Muscle of leg (tissue), 11 donors: Measurements from ENCODE around the gene MROH7. TPM values are rescaled to one million over a fixed set of nuclear protein-coding genes. Genes with fewer than 3 reads are reported as not detected.
A peak's percentile ranks its signal among the peaks of the same experiment; 100 is the strongest.
"Not testable (repeated sequence)": the region's sequence is repeated elsewhere in the genome, so short reads cannot be mapped to it uniquely, and the experiment has no call there.

Experiments
- DNase-seq: peaks from one replicate; pipeline ENCODE4 v3.0.0; 2013
- H3K27ac ChIP-seq: one replicate; pipeline ENCODE4 v1.5.1; 2013; ENCODE audit warnings: mild to moderate bottlenecking, low read length, control low read depth
- H3K27me3 ChIP-seq: one replicate; pipeline ENCODE4 v1.6.1; 2013; ENCODE audit warnings: low read length; ENCODE audit not compliant: control insufficient read depth, insufficient read depth
- H3K36me3 ChIP-seq: one replicate; pipeline ENCODE4 v1.6.1; 2013; ENCODE audit warnings: low read length; ENCODE audit not compliant: control insufficient read depth, insufficient read depth
- H3K4me1 ChIP-seq: one replicate; pipeline ENCODE4 v1.6.1; 2013; ENCODE audit warnings: low read length; ENCODE audit not compliant: control insufficient read depth, insufficient read depth
- H3K4me3 ChIP-seq: one replicate; pipeline ENCODE4 v1.5.1; 2013; ENCODE audit warnings: low read length, control low read depth
- H3K9me3 ChIP-seq: replicated peaks from 2 replicates; pipeline ENCODE4 v1.6.1; 2013; ENCODE audit warnings: low read depth, low read length; ENCODE audit not compliant: control insufficient read depth
- WGBS: methylation state at CpG from one replicate; pipeline ENCODE4 v1.1.5; 2013; ENCODE audit warnings: missing lambda C conversion rate; ENCODE audit not compliant: insufficient coverage; 5-methylcytosine and 5-hydroxymethylcytosine counted together
- polyA plus RNA-seq, 8 donors: library from polyadenylated mRNA; unstranded; fragments of 120-200 nt; gene quantifications; one replicate each; pipeline versions ENCODE4 v1.2.1 to v1.2.3, GENCODE V29; 2013; ENCODE audit warnings: inconsistent platforms in 1 of 8, low replicate concordance in 1 of 8; ENCODE audit not compliant: insufficient read length in 8 of 8, insufficient read depth in 1 of 8
- total RNA-seq: library from RNA; stranded (reverse); fragments of 120-200 nt; gene quantifications from one replicate; pipeline ENCODE4 v1.2.4, GENCODE V29; 2013

MROH7 gene
- total and polyA plus RNA-seq, 9 donors, result 1.4 to 9.8 (median 4.0) TPM

DNA sequence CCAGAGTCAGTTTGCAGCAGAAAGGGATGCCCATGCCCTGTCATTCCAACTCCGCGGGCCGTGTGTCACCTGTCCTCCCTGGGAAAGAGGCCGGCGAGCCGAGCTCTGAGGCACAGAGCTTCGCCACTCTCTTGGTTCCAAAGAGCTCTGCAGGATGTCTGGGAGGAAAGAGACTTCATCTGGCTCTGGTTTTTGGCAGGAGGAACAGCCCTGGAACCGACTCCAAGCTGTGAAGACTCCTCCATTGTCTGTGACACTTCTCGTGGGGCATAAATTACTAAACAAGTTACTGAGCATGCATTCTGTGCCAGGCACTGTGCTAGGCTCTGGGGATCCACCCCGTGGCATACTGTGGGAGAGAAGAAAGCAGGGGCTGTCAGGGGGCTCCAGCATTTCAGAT, 14.4 kb upstream of the MROH7 start:
- Histone ChIP-seq H3K9me3 (no peaks in the 10 kb centered on the region), H3K4me1 (no peaks in the 10 kb centered on the region), H3K27ac (no peak overlapping the region), H3K4me3 (no peak overlapping the region), H3K27me3 (no peaks in the 10 kb centered on the region), H3K36me3 (no peaks in the 10 kb centered on the region)
- 40% methylated on average over 9 of the region's 10 CpGs for WGBS
- no peak for DNase-seq

DNA sequence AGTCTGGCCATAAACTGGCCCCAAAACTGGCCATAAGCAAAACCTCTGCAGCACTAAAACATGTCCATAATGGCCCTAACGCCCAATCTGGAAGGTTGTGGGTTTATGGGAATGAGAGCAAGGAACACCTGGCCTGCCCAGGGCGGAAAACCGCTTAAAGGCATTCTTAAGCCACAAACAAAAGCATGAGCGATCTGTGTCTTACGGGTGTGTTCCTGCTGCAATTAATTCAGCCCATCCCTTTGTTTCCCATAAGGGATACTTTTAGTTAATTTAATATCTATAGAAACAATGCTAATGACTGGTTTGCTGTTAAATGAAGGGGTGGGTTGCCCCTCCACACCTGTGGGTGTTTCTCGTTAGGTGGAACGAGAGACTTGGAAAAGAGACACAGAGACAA, 5.8 kb upstream of the MROH7 start:
- H3K27ac ChIP-seq, H3K4me1 ChIP-seq, H3K4me3 ChIP-seq, DNase-seq, H3K36me3 ChIP-seq, H3K27me3 ChIP-seq, H3K9me3 ChIP-seq: not testable (repeated sequence)
- 100% methylated on average over 2 of the region's 7 CpGs for WGBS

DNA sequence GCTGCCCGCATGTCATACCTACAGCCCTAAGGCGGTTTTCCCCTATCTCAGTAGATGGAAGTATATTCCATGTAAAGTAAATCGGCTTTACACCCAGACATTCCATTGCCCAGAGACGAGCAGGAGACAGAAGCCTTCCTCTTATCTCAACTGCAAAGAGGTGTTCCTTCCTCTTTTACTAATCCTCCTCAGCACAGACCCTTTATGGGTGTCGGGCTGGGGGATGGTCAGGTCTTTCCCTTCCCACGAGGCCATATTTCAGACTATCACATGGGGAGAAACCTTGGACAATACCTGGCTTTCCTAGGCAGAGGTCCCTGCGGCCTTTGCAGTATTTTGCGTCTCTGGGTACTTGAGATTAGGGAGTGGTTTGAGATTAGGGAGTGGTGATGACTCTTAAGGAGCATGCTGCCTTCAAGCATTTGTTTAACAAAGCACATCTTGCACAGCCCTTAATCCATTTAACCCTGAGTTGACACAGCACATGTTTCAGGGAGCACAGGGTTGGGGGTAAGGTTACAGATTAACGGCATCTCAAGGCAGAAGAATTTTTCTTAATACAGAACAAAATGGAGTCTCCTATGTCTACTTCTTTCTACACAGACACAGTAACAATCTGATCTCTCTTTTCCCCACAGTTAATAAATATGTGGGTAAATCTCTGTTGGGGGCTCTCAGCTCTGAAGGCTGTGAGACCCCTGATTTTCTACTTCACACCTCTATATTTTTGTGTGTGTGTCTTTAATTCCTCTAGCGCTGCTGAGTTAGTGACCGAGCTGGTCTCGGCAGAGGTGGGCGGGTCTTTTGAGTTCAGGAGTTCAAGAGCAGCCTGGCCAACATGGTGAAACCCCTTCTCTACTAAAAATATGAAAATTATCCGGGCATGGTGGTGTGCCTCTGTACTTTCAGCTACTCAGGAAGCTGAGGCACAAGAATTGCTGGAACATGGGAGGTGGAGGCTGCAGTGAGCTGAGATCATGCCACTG, 4.8 kb upstream of the MROH7 start:
- DNase-seq, H3K27ac ChIP-seq, H3K4me1 ChIP-seq, H3K9me3 ChIP-seq, H3K27me3 ChIP-seq, H3K4me3 ChIP-seq, H3K36me3 ChIP-seq: not testable (repeated sequence)
- WGBS, result no CpG with 5 or more reads among the region's 14 CpGs

DNA sequence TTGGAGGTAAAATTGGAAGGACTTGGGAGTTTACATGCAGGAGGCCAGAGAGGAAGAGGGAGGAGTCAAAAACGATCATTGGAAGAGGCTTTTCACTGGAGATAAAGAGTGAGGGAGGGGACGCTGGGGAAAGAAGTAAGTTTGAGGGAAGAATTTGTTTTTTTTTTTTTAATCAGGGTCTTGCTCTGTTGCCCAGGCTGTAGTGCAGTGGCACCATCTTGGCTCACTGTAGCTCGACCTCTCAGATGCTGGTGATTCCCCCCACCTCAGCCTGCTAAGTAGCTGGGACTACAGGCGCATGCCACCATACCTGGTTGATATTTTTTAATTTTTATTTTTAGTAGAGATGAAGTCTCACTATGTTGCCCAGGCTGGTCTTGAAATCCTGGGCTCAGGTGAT, 1.2 kb upstream of the MROH7 start:
- DNase-seq, result no peak
- H3K9me3 ChIP-seq, result peaks cover 13% of the 10 kb centered on the region
- no peak overlapping the region for H3K27ac ChIP-seq
- no peak overlapping the region for H3K4me3 ChIP-seq
- H3K4me1 ChIP-seq, result no peaks in the 10 kb centered on the region
- H3K36me3 ChIP-seq, result no peaks in the 10 kb centered on the region
- WGBS, result 26% methylated on average over 2 of the region's 4 CpGs
- H3K27me3 ChIP-seq, result peaks cover 2% of the 10 kb centered on the region

DNA sequence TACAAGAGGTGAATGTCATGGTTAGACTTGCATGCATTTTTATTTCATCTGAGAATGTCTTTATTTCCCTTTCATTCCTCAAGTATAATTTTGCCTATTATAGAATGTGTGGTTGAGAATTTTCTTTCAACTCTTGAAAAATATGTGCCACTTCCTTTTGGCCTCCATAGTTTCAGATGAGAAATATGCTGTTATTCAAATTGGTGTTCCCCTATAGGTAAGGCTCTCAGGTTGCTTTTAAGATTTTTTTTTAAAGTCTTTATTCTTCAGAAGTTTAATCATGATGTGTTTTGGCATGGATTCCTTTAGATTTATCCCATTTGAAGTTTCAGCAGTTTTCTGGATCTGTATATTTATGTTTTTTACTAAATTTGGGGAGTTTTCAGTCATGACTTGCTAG, 2.1 kb downstream of the MROH7 start:
- Histone ChIP-seq H3K36me3 (no peaks in the 10 kb centered on the region), H3K4me3 (no peak overlapping the region), H3K27me3 (peaks cover 2% of the 10 kb centered on the region), H3K4me1 (peaks cover 6% of the 10 kb centered on the region), H3K27ac (no peak overlapping the region), H3K9me3 (peaks cover 13% of the 10 kb centered on the region)
- no peak for DNase-seq

DNA sequence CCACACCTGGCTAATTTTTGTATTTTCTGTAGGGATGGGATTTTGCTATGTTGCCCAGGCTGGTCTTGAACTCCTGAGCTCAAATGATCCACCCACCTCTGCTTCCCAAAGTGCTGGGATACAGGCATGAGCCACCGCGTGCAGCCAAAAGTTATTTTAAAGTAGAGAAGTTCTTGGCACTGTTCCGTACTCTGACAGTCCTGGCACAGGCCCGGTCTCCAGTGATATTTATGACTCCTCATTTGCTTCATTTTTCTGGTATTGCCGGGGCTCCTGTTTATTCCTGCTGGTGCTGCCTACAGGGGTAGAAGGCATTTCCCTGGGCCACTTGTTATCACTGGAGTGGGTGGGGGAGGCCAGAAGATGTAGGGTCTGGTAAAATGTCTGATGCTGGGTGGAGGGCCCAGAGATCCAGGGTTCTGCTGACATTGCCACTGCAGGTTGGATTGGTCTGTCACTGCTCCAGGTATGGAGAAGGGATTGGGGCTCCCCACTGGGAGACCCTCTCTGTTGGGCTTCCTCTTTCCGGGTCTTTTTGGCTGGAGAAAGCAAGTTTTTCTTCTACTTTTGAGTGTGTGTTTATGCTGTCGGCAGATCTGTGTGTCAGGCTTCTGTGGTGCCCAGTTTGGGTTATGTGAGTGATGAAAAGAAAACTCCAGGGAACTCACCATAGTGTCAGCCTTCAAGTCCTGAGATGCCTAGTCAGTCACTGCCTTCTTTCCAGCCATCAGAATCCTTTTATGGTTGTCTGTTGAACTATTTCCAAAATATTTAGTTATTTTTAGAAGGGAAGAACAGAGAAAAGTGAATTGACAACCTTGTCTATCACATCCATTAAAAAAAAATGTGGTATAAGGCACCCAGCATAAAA, 4.5 kb downstream of the MROH7 start:
- H3K27ac ChIP-seq, result no peak overlapping the region

DNA sequence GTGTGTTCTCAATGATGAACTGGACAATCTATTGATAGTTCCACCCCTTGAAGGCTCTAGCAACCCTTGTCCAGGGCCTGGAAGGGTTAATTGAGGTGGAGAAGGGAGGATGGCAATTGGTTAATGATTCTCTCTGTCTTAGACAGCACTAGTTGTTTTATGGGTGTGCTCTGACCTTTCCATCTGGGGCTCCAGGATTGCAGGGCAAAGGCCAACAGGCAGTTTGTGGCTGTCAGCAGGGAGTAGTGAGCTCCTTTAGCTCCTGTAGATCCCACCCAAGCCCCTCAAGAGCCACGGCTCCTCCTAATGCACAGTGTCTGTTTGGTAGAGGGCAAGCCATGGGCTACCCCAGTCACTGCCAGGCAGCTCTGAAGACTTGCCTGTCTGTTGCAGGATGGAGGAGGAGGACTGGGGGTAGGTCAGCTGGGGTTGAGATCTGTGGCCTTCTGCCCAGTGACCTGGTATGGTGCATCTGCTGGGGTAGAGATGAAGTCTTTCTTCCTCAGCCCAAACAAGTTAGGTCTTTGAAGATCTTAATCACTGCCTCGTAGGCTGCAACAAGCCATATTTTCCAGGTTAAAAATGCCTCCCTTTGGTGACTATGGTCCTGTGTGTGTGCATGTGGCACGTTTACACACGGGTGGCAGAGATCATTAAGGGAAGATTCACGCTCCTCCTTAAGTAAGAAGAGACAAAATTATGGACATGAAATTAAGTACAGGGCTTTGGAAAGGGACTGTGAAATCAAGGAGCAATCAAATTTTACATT, 7.7 kb downstream of the MROH7 start:
- Histone ChIP-seq H3K27ac (no peak overlapping the region), H3K27me3 (no peaks in the 10 kb centered on the region)
- WGBS, result 60% methylated on average over 3 of the region's 5 CpGs

More for the DNA sequence above, 4.5 kb downstream of the MROH7 start:
- WGBS, result no CpG with 5 or more reads among the region's 7 CpGs
- DNase-seq, result peak; percentile 25
- Histone ChIP-seq H3K36me3 (no peaks in the 10 kb centered on the region), H3K27me3 (no peaks in the 10 kb centered on the region), H3K4me1 (peaks cover 6% of the 10 kb centered on the region), H3K4me3 (no peak overlapping the region), H3K9me3 (peaks cover 13% of the 10 kb centered on the region)

DNA sequence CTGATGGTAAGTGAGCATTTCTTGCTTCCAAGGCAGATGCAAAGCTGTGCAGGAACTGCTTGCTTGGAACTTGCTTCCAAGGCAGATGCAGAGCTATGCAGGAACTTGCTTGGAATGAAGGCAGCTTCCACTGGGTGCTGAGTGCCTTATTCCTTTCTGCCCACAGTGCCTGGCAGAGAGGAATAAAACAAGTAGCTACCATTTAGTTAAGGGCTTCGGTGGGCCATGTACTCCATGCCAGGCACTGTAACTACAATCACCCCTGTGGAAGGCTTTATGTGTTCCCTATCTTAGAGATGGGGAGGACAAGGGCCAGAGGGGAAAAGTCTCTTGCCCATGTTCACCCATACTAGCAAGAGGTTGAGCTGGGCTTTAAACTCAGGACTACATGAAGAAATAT, 8.3 kb downstream of the MROH7 start:
- H3K9me3 ChIP-seq, result no peaks in the 10 kb centered on the region
- no peak overlapping the region for H3K27ac ChIP-seq
- H3K4me3 ChIP-seq, result no peak overlapping the region
- DNase-seq, result no peak
- no peaks in the 10 kb centered on the region for H3K27me3 ChIP-seq
- peaks cover 6% of the 10 kb centered on the region for H3K4me1 ChIP-seq
- H3K36me3 ChIP-seq, result no peaks in the 10 kb centered on the region
- WGBS, result no CpG with 5 or more reads among the region's 1 CpG

More for the DNA sequence above, 7.7 kb downstream of the MROH7 start:
- Histone ChIP-seq H3K9me3 (no peaks in the 10 kb centered on the region), H3K4me3 (no peak overlapping the region), H3K4me1 (peaks cover 6% of the 10 kb centered on the region), H3K36me3 (no peaks in the 10 kb centered on the region)
- DNase-seq, result no peak

DNA sequence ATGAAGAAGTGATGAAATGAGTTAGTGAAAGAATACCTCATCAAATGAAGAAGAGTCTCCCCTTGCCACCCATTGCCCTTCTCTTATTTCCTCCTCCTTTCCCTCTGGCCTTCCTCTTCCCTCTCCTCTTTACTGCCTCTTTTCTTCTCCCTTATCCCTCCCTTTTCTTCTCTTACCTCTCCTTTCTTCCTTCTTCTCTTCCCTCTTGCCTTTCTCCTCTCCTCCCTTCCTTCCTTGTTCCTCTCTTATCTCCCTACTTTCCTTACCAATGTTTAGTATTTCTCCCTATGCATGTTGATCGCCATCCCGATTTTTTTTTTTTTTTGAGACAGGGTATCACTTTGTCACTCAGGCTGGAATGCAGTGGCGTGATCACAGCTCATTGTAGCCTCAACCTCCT, 8.8 kb downstream of the MROH7 start:
- 90% methylated on average over 3 of the region's 3 CpGs for WGBS
- Histone ChIP-seq H3K27me3 (no peaks in the 10 kb centered on the region), H3K4me1 (peaks cover 6% of the 10 kb centered on the region), H3K36me3 (no peaks in the 10 kb centered on the region), H3K27ac (no peak overlapping the region), H3K4me3 (no peak overlapping the region), H3K9me3 (no peaks in the 10 kb centered on the region)
- no peak for DNase-seq
